GM23338 (cell line): ENCODE measurements around the gene SNX7.

Source experiments
- CREB1 ChIP-seq: fragments of 250-450 bp; sonication (Bioruptor Pico); IDR thresholded peaks from 2 replicates; pipeline ENCODE4 v1.5.0; 2020; ENCODE audit warnings: low read depth, mild to moderate bottlenecking, moderate library complexity
- CTCF ChIP-seq, 2 experiments: fragments of 200-600 bp in 1 of 2; sonication (generic) in 1 of 2; conservative IDR thresholded peaks; 2 replicates each; pipeline versions ENCODE4 v1.5.1 to v1.6.1; 2016 to 2017; ENCODE audit warnings: antibody characterized with exemption in 2 of 2, low read depth in 2 of 2, mild to moderate bottlenecking in 2 of 2, moderate library complexity in 1 of 2
- EZH2 ChIP-seq: fragments of 200-600 bp; sonication (generic); IDR thresholded peaks from one replicate; pipeline ENCODE4 v1.8.0; 2017; ENCODE audit warnings: antibody characterized with exemption, mild to moderate bottlenecking, low read depth; ENCODE audit not compliant: unreplicated experiment
- POLR2AphosphoS5 ChIP-seq: IDR thresholded peaks from 2 replicates; pipeline ENCODE4 v1.6.1; 2016; ENCODE audit warnings: antibody characterized with exemption, low read depth

- TF ChIP-seq CTCF (conservative IDR thresholded peaks at IDR 0.05; ENCODE audit: low read depth in 2 of 2): no peak
- TF ChIP-seq CREB1 (CRISPR knock-in tag): no peak
- no peak for TF ChIP-seq POLR2AphosphoS5
- no peak for TF ChIP-seq EZH2
Measured at GRCh38 chr1:98637316-98637715, 24.2 kb upstream of the SNX7 start.
